OCI-LY3 (cell line): ENCODE data around the gene KLK5.

Experiments
- EZH2phosphoT487 ChIP-seq: fragments of 200-600 bp; shearing (Covaris generic); IDR thresholded peaks from 2 replicates; pipeline ENCODE4 v1.6.1; 2018; ENCODE audit warnings: antibody characterized with exemption, mixed run types, low read depth
- TF ChIP-seq, protein P1 (sequence below): fragments of 200-600, 300-600 bp; sonication (generic); IDR thresholded peaks from 2 replicates; pipeline ENCODE4 v1.5.1; 2014; ENCODE audit warnings: antibody characterized with exemption, low read length, low read depth

DNA sequence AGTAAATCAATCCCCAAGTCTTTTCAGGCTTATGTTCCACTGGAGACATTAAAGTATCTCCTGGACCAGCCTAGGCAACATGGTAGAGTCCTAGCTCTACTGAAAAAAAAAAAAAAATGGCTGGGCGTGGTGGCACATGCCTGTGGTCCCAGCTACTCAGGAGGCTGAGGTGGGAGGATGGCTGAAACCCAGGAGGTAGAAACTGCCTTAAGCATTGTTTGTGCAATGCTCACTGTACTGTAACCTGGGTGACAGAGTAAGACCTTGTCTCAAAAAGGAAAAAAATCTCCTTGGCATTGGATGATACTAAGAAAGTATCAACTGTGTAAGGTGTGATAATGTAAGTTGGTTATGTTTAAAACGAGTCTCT lies 39.8 kb upstream of the KLK5 start:
- TF ChIP-seq, protein P1, sequence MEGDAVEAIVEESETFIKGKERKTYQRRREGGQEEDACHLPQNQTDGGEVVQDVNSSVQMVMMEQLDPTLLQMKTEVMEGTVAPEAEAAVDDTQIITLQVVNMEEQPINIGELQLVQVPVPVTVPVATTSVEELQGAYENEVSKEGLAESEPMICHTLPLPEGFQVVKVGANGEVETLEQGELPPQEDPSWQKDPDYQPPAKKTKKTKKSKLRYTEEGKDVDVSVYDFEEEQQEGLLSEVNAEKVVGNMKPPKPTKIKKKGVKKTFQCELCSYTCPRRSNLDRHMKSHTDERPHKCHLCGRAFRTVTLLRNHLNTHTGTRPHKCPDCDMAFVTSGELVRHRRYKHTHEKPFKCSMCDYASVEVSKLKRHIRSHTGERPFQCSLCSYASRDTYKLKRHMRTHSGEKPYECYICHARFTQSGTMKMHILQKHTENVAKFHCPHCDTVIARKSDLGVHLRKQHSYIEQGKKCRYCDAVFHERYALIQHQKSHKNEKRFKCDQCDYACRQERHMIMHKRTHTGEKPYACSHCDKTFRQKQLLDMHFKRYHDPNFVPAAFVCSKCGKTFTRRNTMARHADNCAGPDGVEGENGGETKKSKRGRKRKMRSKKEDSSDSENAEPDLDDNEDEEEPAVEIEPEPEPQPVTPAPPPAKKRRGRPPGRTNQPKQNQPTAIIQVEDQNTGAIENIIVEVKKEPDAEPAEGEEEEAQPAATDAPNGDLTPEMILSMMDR = no peak
- TF ChIP-seq EZH2phosphoT487 = no peak
